Measurements from ENCODE around the gene ITPRID1. TPM values are rescaled to one million over a fixed set of nuclear protein-coding genes. Genes with fewer than 3 reads are reported as not detected.

Gene ITPRID1
- total and polyA plus RNA-seq, 10 of the 15 experiments (the other 5 are each of a cell fraction or from before 2014, with no cell fraction given): 0.06 TPM; not detected in 9

DNA sequence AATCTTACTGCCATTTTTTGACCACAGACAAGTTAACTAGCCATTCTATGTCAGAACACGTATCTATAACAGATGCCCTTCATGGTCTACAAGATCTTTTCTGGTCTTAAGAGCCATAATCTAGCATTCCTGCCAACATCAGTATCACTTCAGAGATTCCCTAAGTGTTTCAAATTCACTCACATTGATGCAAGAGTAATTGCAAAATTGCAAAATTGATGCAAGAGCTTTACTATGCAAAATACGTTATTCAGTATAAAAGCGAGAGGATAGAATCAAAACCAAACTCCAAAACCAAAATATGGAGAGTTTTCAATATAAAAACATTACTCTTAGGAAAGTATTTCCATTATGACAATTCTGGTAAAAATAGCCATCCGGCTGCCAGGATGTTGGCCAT is 135.0 kb downstream of the ITPRID1 start (continued):
- TF ChIP-seq, protein P1, sequence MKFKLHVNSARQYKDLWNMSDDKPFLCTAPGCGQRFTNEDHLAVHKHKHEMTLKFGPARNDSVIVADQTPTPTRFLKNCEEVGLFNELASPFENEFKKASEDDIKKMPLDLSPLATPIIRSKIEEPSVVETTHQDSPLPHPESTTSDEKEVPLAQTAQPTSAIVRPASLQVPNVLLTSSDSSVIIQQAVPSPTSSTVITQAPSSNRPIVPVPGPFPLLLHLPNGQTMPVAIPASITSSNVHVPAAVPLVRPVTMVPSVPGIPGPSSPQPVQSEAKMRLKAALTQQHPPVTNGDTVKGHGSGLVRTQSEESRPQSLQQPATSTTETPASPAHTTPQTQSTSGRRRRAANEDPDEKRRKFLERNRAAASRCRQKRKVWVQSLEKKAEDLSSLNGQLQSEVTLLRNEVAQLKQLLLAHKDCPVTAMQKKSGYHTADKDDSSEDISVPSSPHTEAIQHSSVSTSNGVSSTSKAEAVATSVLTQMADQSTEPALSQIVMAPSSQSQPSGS (IDR thresholded peaks at IDR 0.05; ENCODE audit: low read length): no peak
- no peak for TF ChIP-seq SIX5 (IDR thresholded peaks at IDR 0.05; ENCODE audit: low read depth, low read length, severe bottlenecking)

DNA sequence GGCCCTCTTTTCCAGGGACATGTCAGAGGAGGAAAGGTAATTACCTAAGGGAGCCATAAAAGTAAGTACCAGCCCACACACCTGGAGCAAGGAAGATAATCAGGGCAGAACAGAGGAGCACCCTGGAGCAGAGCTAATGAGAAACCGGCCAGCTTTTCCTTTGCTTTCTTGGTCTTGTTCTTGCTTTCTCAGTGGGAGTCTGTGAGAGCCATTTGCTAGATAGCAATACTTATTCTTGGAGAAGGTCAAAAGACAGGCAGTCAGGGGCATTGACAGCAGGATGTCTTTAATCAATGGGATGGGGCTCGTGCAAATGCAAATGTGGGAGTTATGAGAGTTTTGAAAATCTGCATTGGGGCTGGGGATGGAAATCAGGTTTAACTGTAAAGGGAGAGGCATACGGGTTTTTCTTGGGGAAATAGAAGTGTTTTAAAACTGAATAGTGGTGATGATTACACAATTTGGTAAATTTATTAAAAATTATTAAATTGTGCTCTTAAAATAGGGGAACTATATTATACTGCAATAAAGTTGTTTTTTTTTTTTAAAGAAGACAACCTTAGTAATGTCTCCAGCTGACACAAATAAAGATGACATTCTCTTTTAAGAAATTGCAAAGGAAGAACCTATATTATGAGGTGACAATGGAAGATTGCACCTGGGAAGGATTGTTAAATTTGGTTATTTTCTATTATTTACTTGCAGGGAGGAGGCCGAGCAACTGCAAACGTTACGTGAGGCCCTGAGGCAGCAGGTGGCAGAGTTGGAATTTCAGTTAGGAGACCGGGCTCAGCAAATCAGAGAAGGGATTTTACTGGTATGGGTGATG is 137.6 kb downstream of the ITPRID1 start:
- ChIA-PET SMC1A (ENCODE audit: uncharacterized antibody, unreplicated experiment) (interaction anchor here (1.5 to 2.0 kb wide), 2 partner anchors 14 to 46 kb away, joined by 3 to 10 read pairs; no protein-coding TSS in a partner anchor), CTCF (interaction anchor here (0.9 to 1.5 kb wide), 3 partner anchors 21 to 86 kb away, joined by 3 to 5 read pairs (median 3); no protein-coding TSS in a partner anchor), RAD21 (ENCODE audit: unreplicated experiment) (no interaction called here), POLR2A (interaction anchor here (0.6 kb wide), 1 partner anchor 11 kb away, joined by 3 read pairs; no protein-coding TSS in a partner anchor)
- FAIRE-seq: no peak
- Histone ChIP-seq H3K4me3 (no peak overlapping the region), H4K20me1 (ENCODE audit: control insufficient read depth, insufficient read depth) (no peaks in the 10 kb centered on the region), H3K9me3 (replicated peaks; ENCODE audit: control insufficient read depth, insufficient read depth, low read length) (no peaks in the 10 kb centered on the region), H3K9ac (ENCODE audit: control insufficient read depth, insufficient read depth, low read length) (no peak overlapping the region), H3K27me3 (replicated peaks in 1 of 2; ENCODE audit: control insufficient read depth in 2 of 2, insufficient read depth in 2 of 2, low read length in 1 of 2) (no peaks in the 10 kb centered on the region; a peak in 1 of 4 replicates), H3K36me3 (ENCODE audit: control insufficient read depth in 2 of 2, insufficient read depth in 2 of 2, low read length in 1 of 2) (no peaks in the 10 kb centered on the region), H3K4me2 (ENCODE audit: control insufficient read depth, insufficient read depth) (no peak overlapping the region), H3K79me2 (ENCODE audit: control insufficient read depth, insufficient read depth, low read length) (no peaks in the 10 kb centered on the region), H3K4me1 (ENCODE audit: control insufficient read depth, insufficient read depth, low read length) (no peaks in the 10 kb centered on the region), H2AFZ (ENCODE audit: control insufficient read depth, low read depth, low read length) (no peak overlapping the region), H3K27ac (ENCODE audit: control insufficient read depth, insufficient read depth) (no peak overlapping the region)
- in situ Hi-C loops (cut with MboI) (no loop called here), intact Hi-C loops (cut with micrococcal nuclease; ENCODE audit: unreplicated experiment) (no loop called here)
- no peak for ATAC-seq
- WGBS (ENCODE audit: insufficient coverage, insufficient replicate concordance, low lambda C conversion rate, missing lambda C conversion rate): 40% methylated on average over 7 of the region's 7 CpGs
- TF ChIP-seq LARP7 (IDR thresholded peaks at IDR 0.05): no peak
- no peak for TF ChIP-seq KLF5 (IDR thresholded peaks at IDR 0.05; ENCODE audit: partially characterized antibody)
- no TSS peak for BruUV-seq (replicated peaks)
- no peak for DNase-seq (ENCODE audit: low read depth, low spot score)
